ENCODE data around the gene TMEM132D. TPM values are rescaled to one million over a fixed set of nuclear protein-coding genes. Genes with fewer than 3 reads are reported as not detected.

The TMEM132D gene
- polyA plus RNA-seq, 3 donors from 2014 or later, result 0.06 TPM; not detected in 2

GRCh38 chr12:129622566-129622965 lies 281.3 kb downstream of the TMEM132D start:
- H3K4me3 Mint-ChIP-seq, result no peak overlapping the region
- H3K27ac Mint-ChIP-seq, result no peak overlapping the region
- H3K27me3 Mint-ChIP-seq (ENCODE audit: low read depth in 3 of 3), result peaks cover 0 to 5% (median 2%) of the 10 kb centered on the region in 3 donors
- DNase-seq, result no peak
- H3K9me3 Mint-ChIP-seq, result peaks cover 0 to 1% (median 0%) of the 10 kb centered on the region in 6 donors
- no peaks in the 10 kb centered on the region for H3K36me3 Mint-ChIP-seq
- no peaks in the 10 kb centered on the region for H3K4me1 Mint-ChIP-seq

GRCh38 chr12:129619271-129619670 lies 284.6 kb downstream of the TMEM132D start:
- no peaks in the 10 kb centered on the region for H3K4me1 Mint-ChIP-seq
- peaks cover 0 to 9% (median 0%) of the 10 kb centered on the region in 6 donors for H3K9me3 Mint-ChIP-seq

GRCh38 chr12:129617849-129618248 lies 286.0 kb downstream of the TMEM132D start:
- H3K4me3 Mint-ChIP-seq, result no peak overlapping the region
- no peak for DNase-seq
- H3K9me3 Mint-ChIP-seq, result peaks cover 0 to 9% (median 0%) of the 10 kb centered on the region in 6 donors
- H3K27ac Mint-ChIP-seq, result no peak overlapping the region
- no peaks in the 10 kb centered on the region for H3K4me1 Mint-ChIP-seq
- no peaks in the 10 kb centered on the region for H3K36me3 Mint-ChIP-seq
- peaks cover 0 to 2% (median 0%) of the 10 kb centered on the region in 3 donors for H3K27me3 Mint-ChIP-seq (ENCODE audit: low read depth in 3 of 3)

More at GRCh38 chr12:129619271-129619670, 284.6 kb downstream of the TMEM132D start:
- Mint-ChIP-seq H3K4me3 (no peak overlapping the region), H3K36me3 (no peaks in the 10 kb centered on the region), H3K27ac (no peak overlapping the region), H3K27me3 (ENCODE audit: low read depth in 3 of 3) (peaks cover 0 to 5% (median 2%) of the 10 kb centered on the region in 3 donors)
- no peak for DNase-seq

GRCh38 chr12:129615001-129615400 lies 288.8 kb downstream of the TMEM132D start:
- no peak overlapping the region for H3K4me3 Mint-ChIP-seq
- no peaks in the 10 kb centered on the region for H3K36me3 Mint-ChIP-seq
- no peaks in the 10 kb centered on the region for H3K4me1 Mint-ChIP-seq
- peaks cover 0 to 3% (median 2%) of the 10 kb centered on the region in 3 donors for H3K27me3 Mint-ChIP-seq (ENCODE audit: low read depth in 3 of 3)
- H3K27ac Mint-ChIP-seq, result no peak overlapping the region
- no peak for DNase-seq
- H3K9me3 Mint-ChIP-seq, result peaks cover 0 to 8% (median 0%) of the 10 kb centered on the region in 6 donors

- H3K27me3 Mint-ChIP-seq (ENCODE audit: low read depth in 3 of 3), result peaks cover 0 to 3% (median 2%) of the 10 kb centered on the region in 3 donors
- H3K27ac Mint-ChIP-seq, result no peak overlapping the region
- H3K9me3 Mint-ChIP-seq, result peaks cover 0 to 8% (median 0%) of the 10 kb centered on the region in 6 donors
- no peaks in the 10 kb centered on the region for H3K36me3 Mint-ChIP-seq
- no peak for DNase-seq
- no peak overlapping the region for H3K4me3 Mint-ChIP-seq
- no peaks in the 10 kb centered on the region for H3K4me1 Mint-ChIP-seq
Measured at GRCh38 chr12:129614221-129614885, 289.5 kb downstream of the TMEM132D start.

GRCh38 chr12:129613314-129613713 lies 290.5 kb downstream of the TMEM132D start:
- no peaks in the 10 kb centered on the region for H3K36me3 Mint-ChIP-seq

GRCh38 chr12:129610601-129611120 lies 293.2 kb downstream of the TMEM132D start:
- Mint-ChIP-seq H3K4me1 (no peaks in the 10 kb centered on the region), H3K9me3 (peaks cover 0 to 4% (median 0%) of the 10 kb centered on the region in 6 donors), H3K27me3 (ENCODE audit: low read depth in 3 of 3) (peaks cover 0 to 3% (median 0%) of the 10 kb centered on the region in 3 donors)

More at GRCh38 chr12:129613314-129613713, 290.5 kb downstream of the TMEM132D start:
- DNase-seq, result no peak
- Mint-ChIP-seq H3K4me3 (no peak overlapping the region), H3K27me3 (ENCODE audit: low read depth in 3 of 3) (peaks cover 0 to 3% (median 2%) of the 10 kb centered on the region in 3 donors), H3K9me3 (peaks cover 0 to 11% (median 0%) of the 10 kb centered on the region in 6 donors), H3K27ac (no peak overlapping the region), H3K4me1 (no peaks in the 10 kb centered on the region)

GRCh38 chr12:129607756-129608155 lies 296.1 kb downstream of the TMEM132D start:
- no peak overlapping the region for H3K27ac Mint-ChIP-seq
- H3K4me1 Mint-ChIP-seq, result no peaks in the 10 kb centered on the region
- no peaks in the 10 kb centered on the region for H3K36me3 Mint-ChIP-seq
- H3K9me3 Mint-ChIP-seq, result peaks cover 0 to 4% (median 0%) of the 10 kb centered on the region in 6 donors
- DNase-seq, result no peak
- no peak overlapping the region for H3K4me3 Mint-ChIP-seq
- H3K27me3 Mint-ChIP-seq (ENCODE audit: low read depth in 3 of 3), result peaks cover 0 to 5% (median 0%) of the 10 kb centered on the region in 3 donors

More at GRCh38 chr12:129610601-129611120, 293.2 kb downstream of the TMEM132D start:
- Mint-ChIP-seq H3K27ac (no peak overlapping the region), H3K36me3 (no peaks in the 10 kb centered on the region), H3K4me3 (no peak overlapping the region)
- DNase-seq, result no peak

GRCh38 chr12:129607301-129607700 lies 296.5 kb downstream of the TMEM132D start:
- Mint-ChIP-seq H3K36me3 (no peaks in the 10 kb centered on the region), H3K4me3 (no peak overlapping the region), H3K27ac (no peak overlapping the region), H3K4me1 (no peaks in the 10 kb centered on the region), H3K9me3 (peaks cover 0 to 4% (median 0%) of the 10 kb centered on the region in 6 donors), H3K27me3 (ENCODE audit: low read depth in 3 of 3) (peaks cover 0 to 3% (median 0%) of the 10 kb centered on the region in 3 donors)
- DNase-seq, result no peak

- Mint-ChIP-seq H3K27ac (no peak overlapping the region), H3K36me3 (no peaks in the 10 kb centered on the region)
Measured at GRCh38 chr12:129606239-129606638, 297.6 kb downstream of the TMEM132D start.

GRCh38 chr12:129605666-129606065 lies 298.2 kb downstream of the TMEM132D start:
- no peak overlapping the region for H3K4me3 Mint-ChIP-seq
- DNase-seq, result no peak
- peaks cover 0 to 2% (median 0%) of the 10 kb centered on the region in 3 donors for H3K27me3 Mint-ChIP-seq (ENCODE audit: low read depth in 3 of 3)
- H3K36me3 Mint-ChIP-seq, result no peaks in the 10 kb centered on the region
- peaks cover 0 to 6% (median 0%) of the 10 kb centered on the region in 6 donors for H3K9me3 Mint-ChIP-seq
- no peaks in the 10 kb centered on the region for H3K4me1 Mint-ChIP-seq
- H3K27ac Mint-ChIP-seq, result no peak overlapping the region

More at GRCh38 chr12:129606239-129606638, 297.6 kb downstream of the TMEM132D start:
- H3K27me3 Mint-ChIP-seq (ENCODE audit: low read depth in 3 of 3), result peaks cover 0 to 3% (median 0%) of the 10 kb centered on the region in 3 donors
- no peak for DNase-seq
- no peaks in the 10 kb centered on the region for H3K4me1 Mint-ChIP-seq
- no peak overlapping the region for H3K4me3 Mint-ChIP-seq
- H3K9me3 Mint-ChIP-seq, result peaks cover 0 to 6% (median 0%) of the 10 kb centered on the region in 6 donors

GRCh38 chr12:129604506-129604905 lies 299.3 kb downstream of the TMEM132D start:
- Mint-ChIP-seq H3K4me3 (no peak overlapping the region), H3K4me1 (no peaks in the 10 kb centered on the region), H3K27me3 (ENCODE audit: low read depth in 3 of 3) (peaks cover 0 to 1% (median 0%) of the 10 kb centered on the region in 3 donors), H3K27ac (no peak overlapping the region), H3K9me3 (peaks cover 0 to 6% (median 0%) of the 10 kb centered on the region in 6 donors), H3K36me3 (no peaks in the 10 kb centered on the region)
- DNase-seq, result no peak

GRCh38 chr12:129599406-129599805 lies 304.4 kb downstream of the TMEM132D start:
- H3K27ac Mint-ChIP-seq, result no peak overlapping the region
- H3K4me3 Mint-ChIP-seq, result no peak overlapping the region
- H3K9me3 Mint-ChIP-seq, result peaks cover 0 to 4% (median 0%) of the 10 kb centered on the region in 6 donors
- peaks cover 0 to 2% (median 2%) of the 10 kb centered on the region in 3 donors for H3K27me3 Mint-ChIP-seq (ENCODE audit: low read depth in 3 of 3)
- H3K4me1 Mint-ChIP-seq, result no peaks in the 10 kb centered on the region
- H3K36me3 Mint-ChIP-seq, result no peaks in the 10 kb centered on the region
- DNase-seq, result no peak

GRCh38 chr12:129594098-129594497 lies 309.7 kb downstream of the TMEM132D start:
- no peak overlapping the region for H3K4me3 Mint-ChIP-seq
- no peaks in the 10 kb centered on the region for H3K36me3 Mint-ChIP-seq
- H3K27me3 Mint-ChIP-seq (ENCODE audit: low read depth in 3 of 3), result peaks cover 0 to 5% (median 2%) of the 10 kb centered on the region in 3 donors
- no peak for DNase-seq
- H3K27ac Mint-ChIP-seq, result no peak overlapping the region
- no peaks in the 10 kb centered on the region for H3K4me1 Mint-ChIP-seq
- peaks cover 0 to 6% (median under 1%) of the 10 kb centered on the region in 6 donors for H3K9me3 Mint-ChIP-seq

Measured in immature natural killer cell (primary cell).